ENCODE results near the gene TCEA2.
A peak's percentile ranks its signal among the peaks of the same experiment; 100 is the strongest.

TCEA2 gene

GRCh38 chr20:64100946-64101688, 38.1 kb downstream of the TCEA2 start:
- DNase-seq = peak; percentile 0
- peak overlapping the region; percentile 70 for H3K4me3 Mint-ChIP-seq
- H3K36me3 Mint-ChIP-seq (ENCODE audit: low read depth) = peaks cover 6% of the 10 kb centered on the region
- TF ChIP-seq, protein P1, sequence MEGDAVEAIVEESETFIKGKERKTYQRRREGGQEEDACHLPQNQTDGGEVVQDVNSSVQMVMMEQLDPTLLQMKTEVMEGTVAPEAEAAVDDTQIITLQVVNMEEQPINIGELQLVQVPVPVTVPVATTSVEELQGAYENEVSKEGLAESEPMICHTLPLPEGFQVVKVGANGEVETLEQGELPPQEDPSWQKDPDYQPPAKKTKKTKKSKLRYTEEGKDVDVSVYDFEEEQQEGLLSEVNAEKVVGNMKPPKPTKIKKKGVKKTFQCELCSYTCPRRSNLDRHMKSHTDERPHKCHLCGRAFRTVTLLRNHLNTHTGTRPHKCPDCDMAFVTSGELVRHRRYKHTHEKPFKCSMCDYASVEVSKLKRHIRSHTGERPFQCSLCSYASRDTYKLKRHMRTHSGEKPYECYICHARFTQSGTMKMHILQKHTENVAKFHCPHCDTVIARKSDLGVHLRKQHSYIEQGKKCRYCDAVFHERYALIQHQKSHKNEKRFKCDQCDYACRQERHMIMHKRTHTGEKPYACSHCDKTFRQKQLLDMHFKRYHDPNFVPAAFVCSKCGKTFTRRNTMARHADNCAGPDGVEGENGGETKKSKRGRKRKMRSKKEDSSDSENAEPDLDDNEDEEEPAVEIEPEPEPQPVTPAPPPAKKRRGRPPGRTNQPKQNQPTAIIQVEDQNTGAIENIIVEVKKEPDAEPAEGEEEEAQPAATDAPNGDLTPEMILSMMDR (IDR thresholded peaks at IDR 0.05) = no peak
- peak overlapping the region; percentile 25 for H3K27ac Mint-ChIP-seq
- peaks cover 20% of the 10 kb centered on the region for H3K4me1 Mint-ChIP-seq
- peaks cover 37% of the 10 kb centered on the region for H3K27me3 Mint-ChIP-seq (ENCODE audit: low read depth, poor library complexity)
- H3K9me3 Mint-ChIP-seq = peaks cover 6% of the 10 kb centered on the region

- H3K4me1 Mint-ChIP-seq = peaks cover 26% of the 10 kb centered on the region
- no peak overlapping the region for H3K27ac Mint-ChIP-seq
- peak overlapping the region; percentile 80 for H3K4me3 Mint-ChIP-seq
- peaks cover under 1% of the 10 kb centered on the region for H3K9me3 Mint-ChIP-seq
- peaks cover 1% of the 10 kb centered on the region for H3K36me3 Mint-ChIP-seq (ENCODE audit: low read depth)
- DNase-seq = peak; percentile 85
- H3K27me3 Mint-ChIP-seq (ENCODE audit: low read depth, poor library complexity) = peaks cover 38% of the 10 kb centered on the region
- TF ChIP-seq, protein P1 (IDR thresholded peaks at IDR 0.05) = peak; percentile 76
These were observed 39.0 kb downstream of the TCEA2 start for GRCh38 chr20:64101731-64102621.

DNA sequence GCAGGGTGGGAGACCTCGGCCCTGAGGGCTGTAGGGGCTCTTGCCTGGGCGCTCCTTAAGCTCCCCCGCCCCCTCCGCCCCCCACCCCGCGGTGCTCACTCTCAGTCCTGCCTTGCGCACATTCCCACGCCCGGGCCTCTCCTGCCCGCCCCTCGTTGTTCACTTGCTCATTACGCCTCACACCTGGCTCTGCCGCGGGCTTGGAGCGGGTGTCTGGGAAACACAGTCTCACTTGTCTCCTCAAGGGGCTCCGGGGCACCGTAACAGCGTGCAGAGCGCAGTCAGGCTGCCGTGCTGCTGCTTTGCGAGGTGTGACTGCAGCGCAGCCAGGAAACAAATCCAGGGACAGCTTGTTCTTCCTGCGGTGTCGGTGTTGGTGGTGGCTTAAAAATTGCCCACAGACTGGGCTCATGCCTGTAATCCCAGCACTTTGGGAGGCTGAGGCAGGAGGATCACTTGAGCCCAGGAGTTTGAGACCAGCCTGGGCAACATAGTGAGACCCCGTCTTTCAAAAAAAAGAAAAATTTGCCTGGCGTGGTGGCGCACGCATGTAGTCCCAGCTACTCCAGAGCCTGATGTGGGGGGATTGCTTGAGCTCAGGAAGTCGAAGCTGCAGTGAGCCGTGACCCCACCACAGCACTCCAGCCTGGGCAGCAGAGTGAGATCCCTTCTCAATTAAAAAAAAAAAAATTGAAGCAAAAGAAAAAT, 39.8 kb downstream of the TCEA2 start:
- Mint-ChIP-seq H3K9me3 (no peaks in the 10 kb centered on the region), H3K4me1 (peaks cover 34% of the 10 kb centered on the region), H3K27me3 (ENCODE audit: low read depth, poor library complexity) (peaks cover 38% of the 10 kb centered on the region), H3K36me3 (ENCODE audit: low read depth) (no peaks in the 10 kb centered on the region), H3K27ac (no peak overlapping the region), H3K4me3 (peak overlapping the region; percentile 80)
- TF ChIP-seq, protein P1 (IDR thresholded peaks at IDR 0.05) = no peak
- peak; percentile 63 for DNase-seq

DNA sequence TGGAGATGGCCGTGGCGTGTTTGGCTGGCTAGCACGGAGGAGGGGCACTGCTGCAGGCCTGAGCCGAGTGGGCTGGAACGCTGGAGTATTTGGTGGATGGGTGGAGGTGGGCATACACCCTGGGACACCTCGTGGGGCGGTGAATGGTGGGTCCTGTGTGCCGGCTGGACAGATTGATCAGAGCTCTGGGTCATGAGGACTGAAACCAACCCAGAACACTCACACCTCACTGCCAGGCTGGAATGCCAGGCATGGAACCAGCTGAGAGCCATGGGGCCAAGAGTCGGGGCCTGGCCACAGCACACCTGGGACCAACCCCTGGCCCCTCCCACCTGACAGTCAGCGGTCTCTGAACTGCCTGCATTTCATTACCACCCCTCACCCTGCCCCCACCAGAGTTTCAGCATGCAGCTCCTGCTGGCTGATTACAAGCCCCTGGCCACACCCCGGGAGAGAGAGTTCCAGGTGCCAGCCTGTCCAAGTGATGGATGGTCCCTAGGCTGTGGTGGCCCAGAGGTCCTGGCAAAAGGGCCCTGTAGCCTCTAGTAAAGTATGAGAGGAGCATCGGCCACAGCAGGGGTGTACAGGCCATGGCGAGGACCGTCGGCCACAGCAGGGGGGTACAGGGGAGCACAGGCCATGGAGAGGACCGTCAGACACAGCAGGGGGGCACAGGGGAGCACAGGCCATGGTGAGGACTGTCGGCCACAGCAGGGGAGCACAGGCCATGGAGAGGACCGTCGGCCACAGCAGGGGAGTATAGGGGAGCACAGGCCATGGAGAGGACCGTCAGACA, 41.1 kb downstream of the TCEA2 start:
- peak; percentile 20 for DNase-seq
- TF ChIP-seq, protein P1 (IDR thresholded peaks at IDR 0.05) = no peak
- no peak overlapping the region for H3K4me3 Mint-ChIP-seq
- H3K27ac Mint-ChIP-seq = no peak overlapping the region
- H3K9me3 Mint-ChIP-seq = no peaks in the 10 kb centered on the region
- peaks cover 38% of the 10 kb centered on the region for H3K27me3 Mint-ChIP-seq (ENCODE audit: low read depth, poor library complexity)
- H3K4me1 Mint-ChIP-seq = peaks cover 46% of the 10 kb centered on the region
- no peaks in the 10 kb centered on the region for H3K36me3 Mint-ChIP-seq (ENCODE audit: low read depth)

GRCh38 chr20:64104667-64105451, 41.9 kb downstream of the TCEA2 start:
- H3K4me1 Mint-ChIP-seq = peaks cover 46% of the 10 kb centered on the region
- no peaks in the 10 kb centered on the region for H3K9me3 Mint-ChIP-seq
- H3K27me3 Mint-ChIP-seq (ENCODE audit: low read depth, poor library complexity) = peaks cover 38% of the 10 kb centered on the region
- DNase-seq = peak; percentile 1
- H3K36me3 Mint-ChIP-seq (ENCODE audit: low read depth) = no peaks in the 10 kb centered on the region
- no peak overlapping the region for H3K4me3 Mint-ChIP-seq
- TF ChIP-seq, protein P1 (IDR thresholded peaks at IDR 0.05) = no peak
- no peak overlapping the region for H3K27ac Mint-ChIP-seq

Measured in nephron progenitor cell (in vitro differentiated cells).